HCT116 (cell line): ENCODE data around the gene SERPINB8. TPM values are rescaled to one million over a fixed set of nuclear protein-coding genes. Genes with fewer than 3 reads are reported as not detected.

ENCODE experiments used
- ATAC-seq: fragments of 200-7000 bp; cut with Tn5 transposase; 2 replicates; pipeline ENCODE4 v1.9.1; 2020; ENCODE audit warnings: mild to moderate bottlenecking, moderate library complexity
- BruUV-seq: library from RNA; stranded (reverse); fragments of 400-500 nt; replicated peaks from 2 replicates; lab custom pipeline; 2021; lab: Mats Ljungman, UMichigan
- CTCF ChIA-PET: fragments of 300-600 bp; sonication (Branson Sonifier 250); formaldehyde crosslinking; loops from one replicate; lab custom pipeline; 2021; ENCODE audit warnings: antibody characterized with exemption; lab: Charles Lee
- POLR2A ChIA-PET: fragments of 300-600, 350-600 bp; sonication (Branson Sonifier 250); formaldehyde crosslinking; loops from one replicate; lab custom pipeline; 2021; ENCODE audit warnings: antibody characterized with exemption; lab: Charles Lee
- RAD21 ChIA-PET, 2 experiments: fragments of 300-600 bp; sonication (Branson Sonifier 250); formaldehyde crosslinking; loops; one replicate each; lab custom pipeline; 2023; ENCODE audit warnings: low total read pairs in 2 of 2; ENCODE audit not compliant: uncharacterized antibody in 2 of 2, unreplicated experiment in 2 of 2, low non-redundant PET in 1 of 2; lab: Charles Lee
- DNase-seq: peaks from one replicate; pipeline ENCODE4 v3.0.0-alpha.2; 2010; ENCODE audit warnings: low read depth, low spot score
- H2AFZ ChIP-seq: fragments of 200-600 bp; shearing (Covaris generic), sonication (generic); 2 replicates; pipeline ENCODE4 v1.6.1; 2017; ENCODE audit warnings: low read depth, mixed run types, mixed read lengths, antibody characterized with exemption, low read length; ENCODE audit not compliant: poor library complexity, severe bottlenecking
- H3K27ac ChIP-seq: 2 replicates; pipeline ENCODE4 v1.5.1; 2012; ENCODE audit warnings: low read depth, low read length
- H3K27me3 ChIP-seq: fragments of 200-600 bp; sonication (generic); 2 replicates; pipeline ENCODE4 v1.6.1; 2016; ENCODE audit warnings: mixed run types, low read length, mixed read lengths; ENCODE audit not compliant: insufficient read depth
- H3K36me3 ChIP-seq, 2 experiments: fragments of 200-500 bp in 1 of 2; fragments of 200-600 bp in 1 of 2; sonication (Bioruptor generic) in 1 of 2; sonication (generic) in 1 of 2; 2 replicates each; pipeline versions ENCODE4 v1.5.1 to v1.6.1; 2014 to 2016; ENCODE audit warnings: low read length in 2 of 2, inconsistent platforms in 1 of 2, mixed read lengths in 1 of 2, mixed run types in 1 of 2; ENCODE audit not compliant: insufficient read depth in 2 of 2, control insufficient read depth in 1 of 2
- H3K4me1 ChIP-seq, 2 experiments: fragments of 200-600 bp in 1 of 2; sonication (generic) in 1 of 2; 2 replicates each; pipeline versions ENCODE4 v1.5.1 to v1.6.1; 2012 to 2017; ENCODE audit warnings: low read length in 2 of 2, inconsistent platforms in 1 of 2, mild to moderate bottlenecking in 1 of 2, mixed read lengths in 1 of 2, mixed run types in 1 of 2, moderate library complexity in 1 of 2; ENCODE audit not compliant: insufficient read depth in 2 of 2, control insufficient read depth in 1 of 2
- H3K4me2 ChIP-seq: fragments of 200-600 bp; sonication (generic); 2 replicates; pipeline ENCODE4 v1.6.1; 2017; ENCODE audit warnings: mixed run types, low read length, mixed read lengths
- H3K4me3 ChIP-seq, 2 experiments: fragments of 200-600 bp in 1 of 2; sonication (generic) in 1 of 2; replicated peaks in 1 of 2; 2 replicates each; pipeline ENCODE4 v1.5.1; 2011 to 2016; ENCODE audit warnings: low read length in 2 of 2, control low read depth in 1 of 2, low read depth in 1 of 2, mild to moderate bottlenecking in 1 of 2, mixed read lengths in 1 of 2, mixed run types in 1 of 2
- H3K79me2 ChIP-seq: fragments of 200-600 bp; sonication (generic); 2 replicates; pipeline ENCODE4 v1.6.1; 2017; ENCODE audit warnings: mild to moderate bottlenecking, mixed run types, low read length, moderate library complexity, mixed read lengths; ENCODE audit not compliant: insufficient read depth
- H3K9ac ChIP-seq: fragments of 200-600 bp; sonication (generic); 2 replicates; pipeline ENCODE4 v1.6.1; 2016; ENCODE audit warnings: low read length, mixed read lengths
- H3K9me2 ChIP-seq: fragments of 200-600 bp; sonication (generic), shearing (Covaris generic); 2 replicates; pipeline ENCODE4 v1.6.1; 2017; ENCODE audit warnings: mixed run types, mild to moderate bottlenecking, moderate library complexity; ENCODE audit not compliant: insufficient read depth
- H3K9me3 ChIP-seq, 2 experiments: fragments of 200-500 bp in 1 of 2; fragments of 200-600 bp in 1 of 2; sonication (Bioruptor generic) in 1 of 2; sonication (generic) in 1 of 2; 2 replicates each; pipeline ENCODE4 v1.6.1; 2014 to 2017; ENCODE audit warnings: low read length in 2 of 2, mixed read lengths in 2 of 2, inconsistent platforms in 1 of 2, low read depth in 1 of 2, mild to moderate bottlenecking in 1 of 2, mixed run types in 1 of 2, moderate library complexity in 1 of 2; ENCODE audit not compliant: control insufficient read depth in 1 of 2, insufficient read depth in 1 of 2
- H4K20me1 ChIP-seq: fragments of 200-600 bp; sonication (generic), shearing (Covaris generic); 2 replicates; pipeline ENCODE4 v1.6.1; 2017; ENCODE audit warnings: mixed run types, mild to moderate bottlenecking, moderate library complexity; ENCODE audit not compliant: insufficient read depth
- CBX3 ChIP-seq: IDR thresholded peaks from 2 replicates; pipeline ENCODE4 v1.6.1; 2012; ENCODE audit warnings: low read depth
- CEBPB ChIP-seq: IDR thresholded peaks from 2 replicates; pipeline ENCODE4 v1.6.1; 2012; ENCODE audit warnings: low read depth
- CTCF ChIP-seq, 3 experiments: fragments of 200-600 bp in 1 of 3; sonication (generic) in 1 of 3; IDR thresholded peaks in 2 of 3; conservative IDR thresholded peaks in 1 of 3; 2 replicates each; pipeline ENCODE4 v1.5.1; 2012 to 2017; ENCODE audit warnings: low read depth in 2 of 3, low read length in 2 of 3, antibody characterized with exemption in 1 of 3, borderline replicate concordance in 1 of 3, control low read depth in 1 of 3, mild to moderate bottlenecking in 1 of 3, mixed read lengths in 1 of 3, mixed run types in 1 of 3, moderate library complexity in 1 of 3; ENCODE audit not compliant: insufficient read depth in 1 of 3
- EGR1 ChIP-seq: IDR thresholded peaks from 2 replicates; pipeline ENCODE4 v1.6.1; 2012; ENCODE audit warnings: low read depth
- ELF1 ChIP-seq: IDR thresholded peaks from 2 replicates; pipeline ENCODE4 v1.6.1; 2012; ENCODE audit warnings: low read depth, borderline replicate concordance
- EZH2 ChIP-seq: fragments of 200-600 bp; sonication (generic); IDR thresholded peaks from 2 replicates; pipeline ENCODE4 v1.6.1; 2017; ENCODE audit warnings: antibody characterized with exemption, mixed run types
- EZH2phosphoT487 ChIP-seq: fragments of 200-600 bp; IDR thresholded peaks from 2 replicates; pipeline ENCODE4 v1.6.1; 2018; ENCODE audit warnings: antibody characterized with exemption, borderline replicate concordance
- FOSL1 ChIP-seq: IDR thresholded peaks from 2 replicates; pipeline ENCODE4 v1.6.1; 2012; ENCODE audit warnings: low read depth
- JUND ChIP-seq: IDR thresholded peaks from 2 replicates; pipeline ENCODE4 v1.6.1; 2012
- MAX ChIP-seq: IDR thresholded peaks from 2 replicates; pipeline ENCODE4 v1.6.1; 2012
- POLR2A ChIP-seq: IDR thresholded peaks from 2 replicates; pipeline ENCODE4 v1.7.0; 2011; ENCODE audit warnings: borderline replicate concordance; ENCODE audit not compliant: insufficient read depth, insufficient read length; ENCODE audit errors: extremely low read depth
- POLR2AphosphoS5 ChIP-seq: IDR thresholded peaks from 2 replicates; pipeline ENCODE4 v1.6.1; 2011; ENCODE audit warnings: mild to moderate bottlenecking, low read depth, low read length, moderate library complexity
- REST ChIP-seq: IDR thresholded peaks from 2 replicates; pipeline ENCODE4 v1.6.1; 2012; ENCODE audit warnings: low read depth
- SIN3A ChIP-seq: IDR thresholded peaks from 2 replicates; pipeline ENCODE4 v1.6.1; 2012; ENCODE audit warnings: low read depth
- TCF7L2 ChIP-seq: IDR thresholded peaks from 2 replicates; pipeline ENCODE4 v1.7.0; 2011; ENCODE audit warnings: borderline replicate concordance, inconsistent platforms; ENCODE audit not compliant: insufficient read depth, insufficient read length; ENCODE audit errors: extremely low read depth
- ZBTB33 ChIP-seq: IDR thresholded peaks from 2 replicates; pipeline ENCODE4 v1.6.1; 2011; ENCODE audit warnings: mild to moderate bottlenecking, low read length, moderate library complexity; ENCODE audit not compliant: insufficient replicate concordance; ENCODE audit errors: extremely low read depth
- ZNF274 ChIP-seq: fragments of 200-500 bp; sonication (Bioruptor generic); IDR thresholded peaks from 2 replicates; pipeline ENCODE4 v1.6.1; 2014; ENCODE audit warnings: mild to moderate bottlenecking, low read depth, low read length, inconsistent platforms
- intact Hi-C: fragments of 100-400 bp; cut with micrococcal nuclease; formaldehyde crosslinking; loops from 2 replicates; pipeline ENCODE4 v1.10.0; 2022
- total RNA-seq: library from RNA; stranded (reverse); gene quantifications from one replicate; pipeline ENCODE4 v1.2.1, GENCODE V29; 2021; ENCODE audit not compliant: unreplicated experiment

Gene SERPINB8
- total RNA-seq, 1 experiment from 2014 or later: 5.9 TPM

GRCh38 chr18:63928331-63928730, 41.5 kb upstream of the SERPINB8 start:
- H3K9ac ChIP-seq: no peak overlapping the region
- no TSS peak for BruUV-seq
- no peak overlapping the region for H2AFZ ChIP-seq
- no peaks in the 10 kb centered on the region for H3K27me3 ChIP-seq
- no peaks in the 10 kb centered on the region for H3K4me1 ChIP-seq
- ChIA-PET RAD21 (no interaction called here), POLR2A (no interaction called here)
- no peak for DNase-seq
- ATAC-seq: no peak
- H3K4me3 ChIP-seq: no peak overlapping the region
- intact Hi-C loops: no loop called here
- H3K36me3 ChIP-seq: no peaks in the 10 kb centered on the region
- no peak overlapping the region for H3K27ac ChIP-seq
- H3K79me2 ChIP-seq: no peaks in the 10 kb centered on the region
- TF ChIP-seq SIN3A (no peak), POLR2AphosphoS5 (no peak), TCF7L2 (no peak), CEBPB (no peak), JUND (no peak), POLR2A (no peak), MAX (no peak), ELF1 (no peak), EZH2phosphoT487 (no peak), FOSL1 (no peak), ZBTB33 (no peak), EZH2 (no peak), CTCF (IDR thresholded peaks at IDR 0.05 in 2 of 3, conservative IDR thresholded peaks at IDR 0.05 in 1 of 3; ENCODE audit: borderline replicate concordance in 1 of 3, insufficient read depth in 1 of 3, low read depth in 2 of 3, low read length in 2 of 3) (no peak), EGR1 (no peak), CBX3 (no peak), REST (no peak), ZNF274 (no peak)
- TF ChIP-seq, all 23 proteins: peak for 0
- Histone ChIP-seq H3K9me3 (no peaks in the 10 kb centered on the region), H3K9me2 (no peaks in the 10 kb centered on the region), H3K4me2 (no peak overlapping the region), H4K20me1 (no peaks in the 10 kb centered on the region)
- CTCF ChIA-PET: no interaction called here
